COLO668 (cell line): ENCODE measurements around the gene WDR20.
"Not testable (repeated sequence)": the region's sequence is repeated elsewhere in the genome, so short reads cannot be mapped to it uniquely, and the experiment has no call there.

Experiments
- DNase-seq: peaks from one replicate; lab custom pipeline; 2025; ENCODE audit not compliant: unreplicated experiment; lab: John Stamatoyannopoulos, UW

Gene WDR20

GRCh38 chr14:102139286-102140026, at the start of gene WDR20:
Gene WDR20, plus strand, starts transcription at chr14:102139897. Its CDS starts 27 bp downstream, at chr14:102139924.
- peak; percentile 100 for DNase-seq

- DNase-seq: no peak
Observed at GRCh38 chr14:102090713-102091112, 49.0 kb upstream of the WDR20 start.

GRCh38 chr14:102092806-102093205, 46.9 kb upstream of the WDR20 start:
- no peak for DNase-seq

GRCh38 chr14:102094101-102094500, 45.6 kb upstream of the WDR20 start:
- DNase-seq: no peak

- DNase-seq: no peak
Observed at GRCh38 chr14:102095231-102095870, 44.3 kb upstream of the WDR20 start.

GRCh38 chr14:102095871-102096568, 43.7 kb upstream of the WDR20 start:
- DNase-seq: no peak

GRCh38 chr14:102096569-102097188, 43.0 kb upstream of the WDR20 start:
- DNase-seq: peak; percentile 80

- DNase-seq: no peak
Observed at GRCh38 chr14:102097441-102098135, 42.1 kb upstream of the WDR20 start.

GRCh38 chr14:102103062-102103695, 36.5 kb upstream of the WDR20 start:
- DNase-seq: no peak

GRCh38 chr14:102105369-102105768, 34.3 kb upstream of the WDR20 start:
- DNase-seq: no peak

- not testable (repeated sequence) for DNase-seq
Observed at GRCh38 chr14:102109332-102109731, 30.4 kb upstream of the WDR20 start.

- no peak for DNase-seq
Observed at GRCh38 chr14:102111101-102111500, 28.6 kb upstream of the WDR20 start.

- DNase-seq: no peak
Observed at GRCh38 chr14:102116361-102117180, 23.1 kb upstream of the WDR20 start.

- DNase-seq: no peak
Observed at GRCh38 chr14:102117852-102118251, 21.8 kb upstream of the WDR20 start.

- DNase-seq: no peak
Observed at GRCh38 chr14:102120888-102121287, 18.8 kb upstream of the WDR20 start.

GRCh38 chr14:102121567-102121966, 18.1 kb upstream of the WDR20 start:
- no peak for DNase-seq

GRCh38 chr14:102124419-102124818, 15.3 kb upstream of the WDR20 start:
- no peak for DNase-seq

GRCh38 chr14:102125546-102125945, 14.2 kb upstream of the WDR20 start:
- no peak for DNase-seq

GRCh38 chr14:102126807-102127455, 12.8 kb upstream of the WDR20 start:
- DNase-seq: no peak
